Testis (tissue), 2 donors: ENCODE results near the gene UNG.

Experiments
- POLR2A ChIP-seq: fragments of 450-650 bp; IDR thresholded peaks from one replicate; pipeline ENCODE4 v1.6.1; 2017; ENCODE audit warnings: antibody characterized with exemption, mild to moderate bottlenecking, moderate library complexity
- TF ChIP-seq, protein P1 (sequence below), 3 experiments: fragments of 450-650 bp in 2 of 3; fragments of 200-600 bp in 1 of 3; sonication (generic) in 1 of 3; IDR thresholded peaks; one replicate each; pipeline ENCODE4 v1.5.1; 2016 to 2019; ENCODE audit warnings: antibody characterized with exemption in 3 of 3, mild to moderate bottlenecking in 2 of 3, moderate library complexity in 1 of 3

DNA sequence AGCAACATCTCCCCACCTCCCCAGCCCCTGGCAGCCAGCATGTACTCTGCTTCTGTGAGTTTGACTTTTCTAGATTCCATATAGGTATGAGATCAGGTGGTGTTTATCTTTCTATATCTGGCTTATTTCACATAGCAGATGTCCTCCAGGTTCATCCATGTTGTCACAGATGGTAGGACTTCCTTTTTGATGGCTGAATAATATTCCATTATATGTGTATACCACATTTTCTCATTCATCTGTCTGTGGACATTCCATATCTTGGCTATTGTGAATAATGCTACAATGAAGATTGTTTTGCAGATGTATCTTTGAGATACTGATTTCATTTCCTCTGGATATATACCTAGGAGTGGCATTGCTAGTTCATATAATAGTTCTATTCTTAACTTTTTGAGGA lies 22.5 kb upstream of the UNG start:
- TF ChIP-seq, protein P1, sequence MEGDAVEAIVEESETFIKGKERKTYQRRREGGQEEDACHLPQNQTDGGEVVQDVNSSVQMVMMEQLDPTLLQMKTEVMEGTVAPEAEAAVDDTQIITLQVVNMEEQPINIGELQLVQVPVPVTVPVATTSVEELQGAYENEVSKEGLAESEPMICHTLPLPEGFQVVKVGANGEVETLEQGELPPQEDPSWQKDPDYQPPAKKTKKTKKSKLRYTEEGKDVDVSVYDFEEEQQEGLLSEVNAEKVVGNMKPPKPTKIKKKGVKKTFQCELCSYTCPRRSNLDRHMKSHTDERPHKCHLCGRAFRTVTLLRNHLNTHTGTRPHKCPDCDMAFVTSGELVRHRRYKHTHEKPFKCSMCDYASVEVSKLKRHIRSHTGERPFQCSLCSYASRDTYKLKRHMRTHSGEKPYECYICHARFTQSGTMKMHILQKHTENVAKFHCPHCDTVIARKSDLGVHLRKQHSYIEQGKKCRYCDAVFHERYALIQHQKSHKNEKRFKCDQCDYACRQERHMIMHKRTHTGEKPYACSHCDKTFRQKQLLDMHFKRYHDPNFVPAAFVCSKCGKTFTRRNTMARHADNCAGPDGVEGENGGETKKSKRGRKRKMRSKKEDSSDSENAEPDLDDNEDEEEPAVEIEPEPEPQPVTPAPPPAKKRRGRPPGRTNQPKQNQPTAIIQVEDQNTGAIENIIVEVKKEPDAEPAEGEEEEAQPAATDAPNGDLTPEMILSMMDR (IDR thresholded peaks at IDR 0.05): no peak
- TF ChIP-seq POLR2A: no peak
